GM12873 (cell line): ENCODE results near the gene FHL1.

Source experiments
- TF ChIP-seq, protein P1 (sequence below): IDR thresholded peaks from 2 replicates; pipeline ENCODE4 v1.5.1; 2012; ENCODE audit warnings: low read depth, mild to moderate bottlenecking, moderate library complexity, low read length, control low read depth; ENCODE audit not compliant: insufficient read depth; ENCODE audit errors: missing control alignments

FHL1 gene

DNA sequence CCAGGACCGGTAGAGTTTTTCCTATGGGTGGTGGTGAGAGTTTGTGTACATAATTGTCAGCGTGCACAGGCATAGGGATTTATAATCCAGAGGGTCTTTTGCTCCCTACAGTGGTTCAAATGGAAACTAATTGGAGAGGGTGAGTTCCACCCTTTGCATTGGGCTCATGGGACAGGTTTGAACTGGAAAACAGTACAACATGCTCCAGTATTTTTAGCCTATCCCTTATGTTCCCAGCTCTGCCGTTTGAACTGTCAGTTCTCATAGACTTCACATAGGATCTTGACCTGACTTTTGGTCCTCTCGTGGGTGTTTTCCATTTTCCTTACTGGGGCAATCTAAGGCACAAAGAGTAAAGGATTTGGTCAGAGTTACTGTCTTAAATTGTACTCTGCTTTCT lies 31.8 kb downstream of the FHL1 start:
- TF ChIP-seq, protein P1, sequence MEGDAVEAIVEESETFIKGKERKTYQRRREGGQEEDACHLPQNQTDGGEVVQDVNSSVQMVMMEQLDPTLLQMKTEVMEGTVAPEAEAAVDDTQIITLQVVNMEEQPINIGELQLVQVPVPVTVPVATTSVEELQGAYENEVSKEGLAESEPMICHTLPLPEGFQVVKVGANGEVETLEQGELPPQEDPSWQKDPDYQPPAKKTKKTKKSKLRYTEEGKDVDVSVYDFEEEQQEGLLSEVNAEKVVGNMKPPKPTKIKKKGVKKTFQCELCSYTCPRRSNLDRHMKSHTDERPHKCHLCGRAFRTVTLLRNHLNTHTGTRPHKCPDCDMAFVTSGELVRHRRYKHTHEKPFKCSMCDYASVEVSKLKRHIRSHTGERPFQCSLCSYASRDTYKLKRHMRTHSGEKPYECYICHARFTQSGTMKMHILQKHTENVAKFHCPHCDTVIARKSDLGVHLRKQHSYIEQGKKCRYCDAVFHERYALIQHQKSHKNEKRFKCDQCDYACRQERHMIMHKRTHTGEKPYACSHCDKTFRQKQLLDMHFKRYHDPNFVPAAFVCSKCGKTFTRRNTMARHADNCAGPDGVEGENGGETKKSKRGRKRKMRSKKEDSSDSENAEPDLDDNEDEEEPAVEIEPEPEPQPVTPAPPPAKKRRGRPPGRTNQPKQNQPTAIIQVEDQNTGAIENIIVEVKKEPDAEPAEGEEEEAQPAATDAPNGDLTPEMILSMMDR: no peak

DNA sequence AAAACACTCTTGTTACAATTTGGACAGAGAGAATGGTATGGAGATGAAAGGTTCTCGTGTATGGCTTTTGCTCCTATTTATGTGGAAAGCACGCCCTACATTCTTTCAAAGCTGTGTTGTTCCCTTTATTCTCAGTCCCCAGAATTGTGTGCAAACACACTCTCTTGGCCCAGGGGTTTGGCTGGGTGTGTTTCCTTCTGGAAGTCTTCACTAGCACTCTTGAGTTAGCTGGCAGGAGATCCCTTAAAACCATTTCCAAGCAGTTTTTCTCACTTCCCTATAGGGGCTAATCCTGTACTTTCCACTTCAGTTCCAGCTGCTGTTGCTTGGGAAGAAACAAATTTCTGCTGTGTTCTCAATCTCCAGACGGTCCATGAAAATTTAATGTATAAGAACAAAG lies 35.1 kb downstream of the FHL1 start:
- TF ChIP-seq, protein P1: no peak

DNA sequence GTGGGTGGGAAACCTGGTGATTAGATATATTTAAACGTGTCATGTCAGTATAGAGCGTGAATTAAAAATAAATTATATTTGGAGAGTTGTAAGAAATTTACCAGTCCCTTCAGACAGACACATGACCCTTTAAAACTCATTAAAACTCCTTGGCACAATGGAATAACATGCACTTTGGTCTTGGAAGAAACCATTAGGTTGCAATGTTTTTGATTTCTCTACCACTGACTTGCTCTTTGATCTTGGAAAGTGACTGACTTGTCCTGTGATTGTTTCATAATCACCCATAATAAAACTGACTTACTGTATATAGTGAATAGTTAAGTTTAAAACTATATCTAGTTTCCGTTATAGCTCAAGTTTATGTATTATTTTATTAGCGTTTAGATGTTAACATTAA lies 35.8 kb downstream of the FHL1 start:
- TF ChIP-seq, protein P1: no peak

DNA sequence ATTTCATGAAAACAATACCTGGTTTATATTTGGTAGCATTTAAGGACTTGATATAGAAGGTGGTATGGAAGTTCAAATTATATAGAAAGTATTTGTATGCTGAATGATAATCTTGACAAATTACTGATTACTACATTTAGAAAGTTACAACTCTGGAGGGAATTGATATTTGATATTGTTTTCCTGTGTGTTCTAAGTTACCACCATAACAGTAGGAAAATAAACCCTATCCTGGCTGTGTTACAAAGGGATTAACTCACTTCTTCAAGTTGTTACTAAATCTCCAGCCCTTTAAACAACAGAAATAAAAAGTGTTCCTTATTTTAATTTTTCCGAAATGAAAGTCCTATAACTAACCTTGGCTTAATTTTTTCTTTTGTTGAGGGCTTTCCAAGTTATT lies 36.6 kb downstream of the FHL1 start:
- TF ChIP-seq, protein P1: no peak

DNA sequence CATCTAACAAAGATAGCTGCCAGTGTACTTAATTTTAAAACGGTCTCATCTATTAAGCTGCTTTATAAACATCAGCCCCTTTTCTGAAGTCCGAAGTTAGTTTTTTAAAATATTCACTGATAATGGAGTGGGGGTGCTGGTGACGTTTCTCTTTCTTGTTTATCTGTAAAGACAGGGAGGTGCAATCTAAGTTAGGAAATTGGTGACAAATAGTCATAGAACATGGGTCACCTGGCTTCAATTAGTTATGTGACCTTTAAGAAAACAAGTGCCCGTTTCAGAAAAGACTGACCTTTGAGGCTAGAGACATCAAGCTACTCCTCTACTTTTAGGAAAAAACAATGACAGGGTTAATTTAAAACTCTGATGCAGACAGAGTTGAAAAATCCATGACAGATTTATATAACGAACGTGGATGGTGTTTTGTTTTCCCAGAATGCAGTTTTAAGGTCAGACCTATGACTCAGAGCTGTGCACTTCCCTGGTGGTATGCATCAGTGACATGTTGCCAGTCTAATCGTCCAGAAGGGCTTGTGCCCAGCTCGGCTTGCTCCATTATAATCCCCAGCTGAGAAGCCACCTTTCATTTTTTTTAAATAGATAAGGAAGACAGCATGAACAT lies 38.2 kb downstream of the FHL1 start:
- TF ChIP-seq, protein P1: no peak

DNA sequence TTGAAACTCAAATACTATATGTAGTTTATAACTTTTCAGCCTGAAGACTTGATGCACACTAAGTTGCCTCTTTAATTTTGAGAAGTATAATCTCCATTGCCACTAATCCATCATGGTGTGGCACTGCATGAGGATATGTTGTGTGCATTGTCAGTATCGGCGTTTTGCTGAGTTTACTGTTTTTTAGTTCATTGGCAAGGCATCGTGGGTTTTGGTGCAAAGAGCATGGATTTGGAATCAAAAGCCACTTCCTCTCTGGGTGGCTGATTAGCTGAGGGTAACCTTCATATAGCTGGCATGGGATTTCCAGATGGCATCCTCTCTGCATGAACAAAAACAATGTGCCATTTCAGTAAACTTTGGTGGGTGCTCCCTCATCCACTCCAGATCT lies 38.7 kb downstream of the FHL1 start:
- TF ChIP-seq, protein P1: no peak

DNA sequence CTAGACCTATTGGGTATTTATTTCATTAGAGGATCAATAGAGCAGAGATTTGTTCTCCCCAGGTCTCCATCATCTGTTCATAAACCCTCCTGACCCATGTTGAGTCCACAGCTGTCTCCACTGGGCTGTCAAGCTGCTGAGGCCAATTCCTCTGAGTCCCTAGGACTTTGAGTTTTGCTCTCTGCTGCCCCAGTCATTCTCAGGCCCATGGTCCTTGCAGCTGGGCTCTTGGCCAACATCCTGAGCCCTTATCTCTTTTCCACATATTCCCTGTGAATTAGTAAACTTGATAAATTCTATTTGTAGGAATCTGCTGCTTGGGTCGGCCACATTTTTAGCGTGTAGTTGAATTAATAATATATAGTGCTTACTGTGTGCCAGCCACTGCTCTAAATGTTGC lies 41.9 kb downstream of the FHL1 start:
- TF ChIP-seq, protein P1: no peak
